H1 (cell line): ENCODE results near the gene SNRNP40.

Experiments
- CEBPB ChIP-seq: IDR thresholded peaks from 2 replicates; pipeline ENCODE4 v1.6.1; 2012; ENCODE audit warnings: low read depth, low read length
- CTCF ChIP-seq, 3 experiments: IDR thresholded peaks; 1 replicate in 2 of 3; 2 replicates in 1 of 3; pipeline versions ENCODE4 v1.5.1 to v1.6.1; 2011; ENCODE audit warnings: low read length in 3 of 3, mild to moderate bottlenecking in 3 of 3, inconsistent platforms in 2 of 3, low read depth in 1 of 3, moderate library complexity in 1 of 3; ENCODE audit not compliant: insufficient read depth in 1 of 3; ENCODE audit errors: control extremely low read depth in 1 of 3
- EGR1 ChIP-seq: IDR thresholded peaks from 2 replicates; pipeline ENCODE4 v1.6.1; 2011; ENCODE audit warnings: low read depth, low read length, borderline replicate concordance
- HDAC2 ChIP-seq, 2 experiments: fragments of 300-600 bp in 1 of 2; sonication (generic) in 1 of 2; IDR thresholded peaks; 2 replicates each; pipeline ENCODE4 v1.6.1; 2011 to 2012; ENCODE audit warnings: low read depth in 2 of 2, low read length in 2 of 2, mild to moderate bottlenecking in 2 of 2, moderate library complexity in 2 of 2, borderline replicate concordance in 1 of 2, inconsistent platforms in 1 of 2
- KDM5A ChIP-seq: fragments of 200-600 bp; IDR thresholded peaks from 2 replicates; pipeline ENCODE4 v1.7.1; 2012; ENCODE audit warnings: mild to moderate bottlenecking, low read length, inconsistent platforms, mixed read lengths
- MAFK ChIP-seq: IDR thresholded peaks from 2 replicates; pipeline ENCODE4 v1.6.1; 2012; ENCODE audit warnings: low read depth, mild to moderate bottlenecking, improper control_type of control experiment, low read length
- POLR2A ChIP-seq, 2 experiments: IDR thresholded peaks; 1 replicate in 1 of 2; 2 replicates in 1 of 2; pipeline ENCODE4 v1.6.1; 2011; ENCODE audit warnings: low read depth in 2 of 2, low read length in 2 of 2, mild to moderate bottlenecking in 2 of 2; ENCODE audit errors: control extremely low read depth in 1 of 2
- POLR2AphosphoS5 ChIP-seq: IDR thresholded peaks from 2 replicates; pipeline ENCODE4 v1.6.1; 2011; ENCODE audit warnings: low read depth, low read length
- RFX5 ChIP-seq: IDR thresholded peaks from 2 replicates; pipeline ENCODE4 v1.6.1; 2011; ENCODE audit warnings: low read depth, low read length, improper control_type of control experiment, borderline replicate concordance
- SIN3A ChIP-seq, 2 experiments: IDR thresholded peaks in 1 of 2; conservative IDR thresholded peaks in 1 of 2; 2 replicates each; pipeline ENCODE4 v1.6.1; 2011 to 2012; ENCODE audit warnings: low read length in 2 of 2, improper control_type of control experiment in 1 of 2, low read depth in 1 of 2, mild to moderate bottlenecking in 1 of 2
- SIX5 ChIP-seq: IDR thresholded peaks from 2 replicates; pipeline ENCODE4 v1.6.1; 2011; ENCODE audit warnings: mild to moderate bottlenecking, low read depth, low read length
- TCF12 ChIP-seq: IDR thresholded peaks from 2 replicates; pipeline ENCODE4 v1.6.1; 2011; ENCODE audit warnings: low read depth, mild to moderate bottlenecking, low read length

- TF ChIP-seq POLR2A (IDR thresholded peaks at IDR 0.05; ENCODE audit: control extremely low read depth in 1 of 2, low read depth in 2 of 2, low read length in 2 of 2) = no peak
- no peak for TF ChIP-seq CTCF (IDR thresholded peaks at IDR 0.05; ENCODE audit: control extremely low read depth in 1 of 3, insufficient read depth in 1 of 3, low read depth in 1 of 3, low read length in 3 of 3)
- TF ChIP-seq KDM5A = no peak
- TF ChIP-seq MAFK = no peak
- no peak for TF ChIP-seq CEBPB
- no peak for TF ChIP-seq EGR1
- no peak for TF ChIP-seq SIN3A (conservative IDR thresholded peaks at IDR 0.05 in 1 of 2, IDR thresholded peaks at IDR 0.05 in 1 of 2; ENCODE audit: low read depth in 1 of 2, low read length in 2 of 2)
- no peak for TF ChIP-seq TCF12
- TF ChIP-seq RFX5 = no peak
- no peak for TF ChIP-seq SIX5
- TF ChIP-seq POLR2AphosphoS5 = no peak
- TF ChIP-seq HDAC2 (IDR thresholded peaks at IDR 0.05; ENCODE audit: borderline replicate concordance in 1 of 2, low read depth in 2 of 2, low read length in 2 of 2) = no peak
These were observed 34.7 kb downstream of the SNRNP40 start for GRCh38 chr1:31261916-31262315.
